Ascending aorta (tissue), 2 donors: Measurements from ENCODE around the gene PPOX. TPM values are rescaled to one million over a fixed set of nuclear protein-coding genes. Genes with fewer than 3 reads are reported as not detected.

Experiments used
- DNase-seq, 2 donors: peaks; one replicate each; pipeline ENCODE4 v3.0.0-alpha.2; 2019; ENCODE audit warnings: low spot score in 2 of 2
- H3K27ac ChIP-seq, 2 donors: fragments of 200-600 bp; sonication (generic); one replicate each; pipeline ENCODE4 v1.5.1; 2016 to 2017; ENCODE audit warnings: mild to moderate bottlenecking in 1 of 2
- H3K27me3 ChIP-seq: fragments of 200-600 bp; sonication (generic); one replicate; pipeline ENCODE4 v1.5.1; 2017
- H3K36me3 ChIP-seq, 2 donors: fragments of 200-600 bp; sonication (generic); one replicate each; pipeline ENCODE4 v1.5.1; 2016
- H3K4me1 ChIP-seq, 2 donors: fragments of 200-600 bp; sonication (generic); one replicate each; pipeline ENCODE4 v1.5.1; 2016 to 2017; ENCODE audit warnings: mild to moderate bottlenecking in 1 of 2
- H3K4me3 ChIP-seq, 2 donors: fragments of 200-600 bp; sonication (generic); one replicate each; pipeline ENCODE4 v1.5.1; 2016 to 2017; ENCODE audit warnings: mild to moderate bottlenecking in 1 of 2
- H3K9me3 ChIP-seq, 2 donors: fragments of 200-600 bp; sonication (generic); one replicate each; pipeline ENCODE4 v1.5.1; 2016
- CTCF ChIP-seq, 3 experiments: fragments of 200-600 bp in 2 of 3; fragments of 450-650 bp in 1 of 3; sonication (generic) in 2 of 3; IDR thresholded peaks; one replicate each; pipeline ENCODE4 v1.5.1; 2016 to 2019; ENCODE audit warnings: antibody characterized with exemption in 3 of 3, mild to moderate bottlenecking in 1 of 3, moderate library complexity in 1 of 3
- intact Hi-C: fragments of 100-400 bp; cut with DNase I; formaldehyde crosslinking; loops from one replicate; pipeline ENCODE4 v1.15.1; 2023
- total RNA-seq: library from RNA; depleted of rRNA; stranded (reverse); fragments of >200 nt; gene quantifications from one replicate; pipeline ENCODE4 v1.1.0, GENCODE V29; 2016

PPOX gene
- total RNA-seq, 1 donor from 2014 or later: 4.8 TPM

- peak in 2 of 3 experiments; percentile 13 to 32 for TF ChIP-seq CTCF (IDR thresholded peaks at IDR 0.05)
- Histone ChIP-seq H3K4me3 (no peak overlapping the region), H3K27me3 (no peaks in the 10 kb centered on the region), H3K36me3 (no peaks in the 10 kb centered on the region), H3K27ac (no peak overlapping the region), H3K4me1 (no peaks in the 10 kb centered on the region), H3K9me3 (no peaks in the 10 kb centered on the region)
- intact Hi-C loops: no loop called here
- DNase-seq: no peak
Measured at GRCh38 chr1:161139766-161140165, 26.5 kb upstream of the PPOX start.

GRCh38 chr1:161140755-161141400, 25.3 kb upstream of the PPOX start:
- no peak for DNase-seq
- intact Hi-C loops: no loop called here
- Histone ChIP-seq H3K4me3 (no peak overlapping the region), H3K4me1 (no peaks in the 10 kb centered on the region), H3K9me3 (no peaks in the 10 kb centered on the region), H3K27ac (no peak overlapping the region), H3K36me3 (no peaks in the 10 kb centered on the region), H3K27me3 (no peaks in the 10 kb centered on the region)
- TF ChIP-seq CTCF (IDR thresholded peaks at IDR 0.05): no peak

- no peak for TF ChIP-seq CTCF (IDR thresholded peaks at IDR 0.05)
- intact Hi-C loops: no loop called here
Measured at GRCh38 chr1:161145832-161146231, 20.4 kb upstream of the PPOX start.

GRCh38 chr1:161153176-161153575, 13.1 kb upstream of the PPOX start:
- no peak for TF ChIP-seq CTCF (IDR thresholded peaks at IDR 0.05)
- no peaks in the 10 kb centered on the region for H3K9me3 ChIP-seq
- H3K4me1 ChIP-seq: peaks cover 0 to 10% of the 10 kb centered on the region in 2 donors
- peaks cover 2 to 4% of the 10 kb centered on the region in 2 donors for H3K36me3 ChIP-seq
- peak overlapping the region; percentile 76 to 83 for H3K4me3 ChIP-seq
- H3K27ac ChIP-seq: peak overlapping the region; percentile 91 to 93
- no peaks in the 10 kb centered on the region for H3K27me3 ChIP-seq
- DNase-seq: no peak
- intact Hi-C loops: loop anchor here (1.0 to 10.0 kb wide), 3 partner anchors 21 to 808 kb away; partner anchors contain the start of genes B4GALT3, COPA, DEDD and NCSTN

More at GRCh38 chr1:161145832-161146231, 20.4 kb upstream of the PPOX start:
- H3K27me3 ChIP-seq: no peaks in the 10 kb centered on the region
- H3K27ac ChIP-seq: no peak overlapping the region
- H3K4me1 ChIP-seq: no peaks in the 10 kb centered on the region
- no peak overlapping the region for H3K4me3 ChIP-seq
- no peaks in the 10 kb centered on the region for H3K9me3 ChIP-seq
- DNase-seq: no peak
- H3K36me3 ChIP-seq: no peaks in the 10 kb centered on the region

DNA sequence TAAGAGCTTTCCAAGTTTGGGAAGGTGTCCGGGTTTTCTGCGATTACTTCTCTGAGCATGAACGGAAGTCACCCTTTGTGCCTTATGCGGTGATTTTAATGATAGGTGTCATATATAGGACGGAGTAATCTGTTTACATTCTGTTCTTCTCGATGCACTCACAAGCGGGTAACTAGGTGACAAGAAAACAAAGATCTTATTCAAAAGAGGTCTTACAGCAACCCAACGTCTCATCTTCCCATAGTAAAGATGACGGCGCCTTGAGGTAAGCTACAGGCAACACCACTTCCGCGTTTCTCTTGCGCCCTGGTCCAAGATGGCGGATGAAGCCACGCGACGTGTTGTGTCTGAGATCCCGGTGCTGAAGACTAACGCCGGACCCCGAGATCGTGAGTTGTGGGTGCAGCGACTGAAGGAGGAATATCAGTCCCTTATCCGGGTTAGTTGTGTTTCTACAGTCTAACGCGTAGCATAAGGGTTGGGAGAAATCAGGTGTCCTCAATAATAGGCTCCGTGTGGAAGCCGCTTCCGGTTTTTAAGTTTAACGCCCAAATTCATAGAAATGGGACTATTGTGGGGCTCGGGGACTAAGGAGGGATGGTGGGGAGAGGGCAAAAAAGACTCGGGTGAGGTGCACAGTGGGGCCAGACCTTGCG, 12.4 kb upstream of the PPOX start, which contains the start of gene UFC1:
Gene UFC1 (plus strand): TSS at position 297 of the 656 bp plus-strand sequence. CDS start 20 bp downstream, at position 317.
- Histone ChIP-seq H3K36me3 (peaks cover 2 to 4% of the 10 kb centered on the region in 2 donors), H3K9me3 (no peaks in the 10 kb centered on the region), H3K4me3 (peak within 1 kb of the TSS; percentile 76 to 83), H3K4me1 (peaks cover 0 to 12% of the 10 kb centered on the region in 2 donors), H3K27ac (peak within 1 kb of the TSS; percentile 91 to 93), H3K27me3 (no peaks in the 10 kb centered on the region)
- intact Hi-C loops: loop anchor here (1.0 to 10.0 kb wide), 4 partner anchors 22 to 809 kb away; partner anchors contain the start of genes B4GALT3, COPA, DEDD and NCSTN
- peak in 1 of 2 donors; percentile 91 for DNase-seq
- TF ChIP-seq CTCF (IDR thresholded peaks at IDR 0.05): no peak
